Fibroblast of villous mesenchyme (primary cell): ENCODE data around the gene NINJ1. TPM values are rescaled to one million over a fixed set of nuclear protein-coding genes. Genes with fewer than 3 reads are reported as not detected.
A peak's percentile ranks its signal among the peaks of the same experiment; 100 is the strongest.

Source experiments
- DNase-seq: peaks from one replicate; pipeline ENCODE4 v3.0.0-alpha.2; 2010; ENCODE audit warnings: low read depth
- H3K4me3 ChIP-seq: 2 replicates; pipeline ENCODE4 v1.5.1; 2011; ENCODE audit warnings: low read depth, mild to moderate bottlenecking, low read length
- total RNA-seq: library from RNA; depleted of rRNA; stranded (reverse); fragments of >200 nt; gene quantifications from 2 replicates; pipeline ENCODE4 v1.2.3, GENCODE V29; 2012
- TF ChIP-seq, protein P1 (sequence below): IDR thresholded peaks from 2 replicates; pipeline ENCODE4 v1.5.1; 2012; ENCODE audit warnings: low read depth, mild to moderate bottlenecking, low read length; ENCODE audit not compliant: insufficient read depth

NINJ1 gene
- total RNA-seq, 1 donor, result 33.7 TPM

DNA sequence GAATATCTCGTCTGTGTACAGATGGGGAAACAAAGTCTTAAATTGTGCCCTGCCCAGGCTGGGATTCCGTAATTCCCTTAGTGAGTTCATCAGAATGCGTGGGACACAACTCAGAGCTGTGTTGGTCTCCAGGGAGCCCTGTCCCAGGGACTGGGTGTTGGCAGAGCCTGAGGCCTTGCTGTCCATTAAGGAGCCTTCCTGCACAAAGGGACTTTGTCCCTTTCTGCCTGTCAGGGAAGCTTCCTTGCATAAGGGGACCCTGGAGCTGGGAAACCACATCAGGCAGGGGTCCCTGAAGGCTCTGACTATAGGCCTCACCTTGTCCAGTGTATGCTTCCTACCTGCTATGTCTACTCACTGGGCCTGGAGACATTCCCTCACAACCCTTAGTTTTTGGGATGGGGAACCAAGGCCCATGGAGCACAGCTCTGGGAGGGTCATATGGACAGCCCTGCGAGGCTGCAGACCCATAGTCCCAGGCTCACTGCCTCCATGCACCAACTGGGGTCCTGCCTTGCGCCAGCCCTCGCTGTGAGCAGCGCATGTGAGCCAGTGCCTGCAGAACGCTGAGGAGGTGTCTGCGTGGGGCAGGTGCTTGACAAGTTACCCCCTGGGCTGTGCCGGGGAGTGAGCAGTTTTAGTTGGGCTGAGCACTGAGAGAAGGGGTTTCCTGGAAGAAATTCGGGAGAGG is 36.4 kb downstream of the NINJ1 start:
- peak overlapping the region; percentile 81 for H3K4me3 ChIP-seq
- peak; percentile 33 for DNase-seq
- TF ChIP-seq, protein P1, sequence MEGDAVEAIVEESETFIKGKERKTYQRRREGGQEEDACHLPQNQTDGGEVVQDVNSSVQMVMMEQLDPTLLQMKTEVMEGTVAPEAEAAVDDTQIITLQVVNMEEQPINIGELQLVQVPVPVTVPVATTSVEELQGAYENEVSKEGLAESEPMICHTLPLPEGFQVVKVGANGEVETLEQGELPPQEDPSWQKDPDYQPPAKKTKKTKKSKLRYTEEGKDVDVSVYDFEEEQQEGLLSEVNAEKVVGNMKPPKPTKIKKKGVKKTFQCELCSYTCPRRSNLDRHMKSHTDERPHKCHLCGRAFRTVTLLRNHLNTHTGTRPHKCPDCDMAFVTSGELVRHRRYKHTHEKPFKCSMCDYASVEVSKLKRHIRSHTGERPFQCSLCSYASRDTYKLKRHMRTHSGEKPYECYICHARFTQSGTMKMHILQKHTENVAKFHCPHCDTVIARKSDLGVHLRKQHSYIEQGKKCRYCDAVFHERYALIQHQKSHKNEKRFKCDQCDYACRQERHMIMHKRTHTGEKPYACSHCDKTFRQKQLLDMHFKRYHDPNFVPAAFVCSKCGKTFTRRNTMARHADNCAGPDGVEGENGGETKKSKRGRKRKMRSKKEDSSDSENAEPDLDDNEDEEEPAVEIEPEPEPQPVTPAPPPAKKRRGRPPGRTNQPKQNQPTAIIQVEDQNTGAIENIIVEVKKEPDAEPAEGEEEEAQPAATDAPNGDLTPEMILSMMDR, result no peak

DNA sequence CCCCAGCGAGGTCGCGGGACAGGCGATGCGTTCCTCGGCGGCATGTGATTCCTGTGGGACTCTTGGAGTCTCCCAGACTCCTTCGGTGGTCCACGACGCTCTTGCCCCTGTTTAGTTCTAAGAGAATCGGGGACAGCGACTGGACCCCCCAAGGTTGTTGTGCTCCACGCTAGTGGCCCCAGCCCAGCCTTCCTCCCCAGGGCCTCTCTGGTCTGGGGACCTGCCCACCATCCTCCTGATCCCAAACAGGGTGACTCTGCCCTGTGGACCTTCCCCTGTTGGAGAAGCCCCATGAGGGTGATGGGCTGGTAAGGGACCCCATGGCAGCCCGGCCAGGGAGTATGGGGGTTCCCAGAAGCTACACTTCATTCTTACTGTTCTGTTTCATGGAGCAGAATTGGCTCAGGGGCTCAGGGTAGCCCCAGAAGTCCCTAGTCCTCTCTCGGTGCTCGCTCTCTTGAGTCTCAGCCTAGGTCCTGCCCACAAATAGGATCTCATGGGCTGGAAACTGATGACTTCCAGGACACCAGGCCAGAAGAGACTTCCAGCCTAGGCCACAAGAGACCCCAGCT is 37.2 kb downstream of the NINJ1 start:
- DNase-seq, result no peak
- peak overlapping the region; percentile 81 for H3K4me3 ChIP-seq
- TF ChIP-seq, protein P1, result no peak

DNA sequence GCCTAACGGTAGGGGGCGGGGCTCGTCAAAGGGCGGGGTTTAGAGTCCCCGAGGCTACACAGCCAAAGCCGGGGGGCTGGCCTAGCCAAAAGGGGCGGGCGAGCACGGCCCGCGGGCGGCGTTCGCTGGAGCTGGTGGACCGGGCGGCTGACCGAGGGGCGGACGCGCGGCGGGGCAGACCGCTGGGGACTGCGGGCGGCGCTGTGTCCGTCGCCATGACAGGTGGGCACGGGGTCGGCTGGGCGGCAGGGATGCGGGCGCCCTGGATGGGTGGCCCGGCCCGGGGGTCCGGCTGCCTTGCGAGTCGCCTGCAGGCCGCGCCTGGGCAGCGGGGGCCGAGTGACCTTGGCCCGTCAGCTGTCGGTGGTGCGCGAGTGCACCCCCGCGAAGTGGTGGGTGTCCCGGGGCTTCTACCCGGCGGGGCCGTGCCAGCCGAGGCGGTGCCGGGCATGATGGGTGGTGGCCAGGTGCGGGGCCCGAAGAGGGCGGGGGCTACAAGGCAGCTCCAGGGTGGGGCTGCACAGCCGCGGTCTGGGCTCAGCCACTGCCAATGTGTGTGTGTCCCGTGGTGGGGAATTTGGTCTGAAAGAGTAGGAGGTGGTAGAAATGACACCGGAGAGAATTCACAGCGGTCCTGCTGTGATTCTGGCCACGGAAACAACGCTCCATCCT is 37.8 kb downstream of the NINJ1 start, which contains the start of gene CARD19:
TSS of gene CARD19 (plus strand) at position 87 of the 672 bp plus-strand sequence. CDS start at position 216, 129 bp downstream.
- peak; percentile 45 for DNase-seq
- H3K4me3 ChIP-seq, result peak within 1 kb of the TSS; percentile 81
- TF ChIP-seq, protein P1, result no peak

GRCh38 chr9:93095205-93096130 is 38.6 kb downstream of the NINJ1 start:
- TF ChIP-seq, protein P1, result no peak
- peak; percentile 99 for DNase-seq
- H3K4me3 ChIP-seq, result peak overlapping the region; percentile 55

GRCh38 chr9:93094658-93095204 is 39.3 kb downstream of the NINJ1 start:
- TF ChIP-seq, protein P1, result no peak
- H3K4me3 ChIP-seq, result peak overlapping the region; percentile 55

More at GRCh38 chr9:93094658-93095204, 39.3 kb downstream of the NINJ1 start:
- DNase-seq, result no peak
